GM12864 (cell line): ENCODE results near the gene WNT6.

Experiments used
- DNase-seq: peaks from one replicate; pipeline ENCODE4 v3.0.0-alpha.2; 2011; ENCODE audit warnings: low read depth
- H3K4me3 ChIP-seq: 2 replicates; pipeline ENCODE4 v1.5.1; 2011; ENCODE audit warnings: mild to moderate bottlenecking, low read depth, low read length, control low read depth
- TF ChIP-seq, protein P1 (sequence below): IDR thresholded peaks from 2 replicates; pipeline ENCODE4 v1.5.1; 2011; ENCODE audit warnings: low read depth, mild to moderate bottlenecking, moderate library complexity, low read length, control low read depth, inconsistent platforms; ENCODE audit errors: missing control alignments

The WNT6 gene

DNA sequence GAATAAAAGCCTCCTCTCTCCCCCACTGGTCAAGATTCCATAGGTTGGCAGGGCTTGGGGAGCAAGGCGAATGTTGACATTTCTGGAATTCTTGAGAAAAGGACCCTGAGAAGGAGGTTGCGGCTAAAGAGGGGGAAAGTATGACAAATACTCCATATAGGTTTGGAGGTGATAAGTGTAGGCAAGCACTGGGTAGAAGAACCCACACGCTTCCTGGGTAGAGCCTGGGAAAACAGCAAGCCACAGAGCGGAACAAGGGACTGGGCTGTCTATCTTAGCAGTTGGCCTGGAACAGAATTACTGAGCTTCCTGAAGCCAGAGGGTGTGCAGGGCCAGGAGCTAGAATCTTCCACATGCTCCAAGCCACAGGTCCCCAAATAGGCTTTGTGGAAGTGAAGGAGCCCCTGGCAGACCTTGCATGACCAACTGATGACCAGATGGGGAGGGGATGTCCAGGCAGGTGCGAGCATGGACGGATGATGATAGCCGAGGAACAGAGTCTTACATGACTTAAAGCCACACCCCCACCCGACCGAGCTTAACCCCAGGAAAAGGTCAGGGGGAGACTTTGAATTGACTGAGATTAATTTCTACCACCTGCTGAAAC, 37.9 kb upstream of the WNT6 start:
- TF ChIP-seq, protein P1, sequence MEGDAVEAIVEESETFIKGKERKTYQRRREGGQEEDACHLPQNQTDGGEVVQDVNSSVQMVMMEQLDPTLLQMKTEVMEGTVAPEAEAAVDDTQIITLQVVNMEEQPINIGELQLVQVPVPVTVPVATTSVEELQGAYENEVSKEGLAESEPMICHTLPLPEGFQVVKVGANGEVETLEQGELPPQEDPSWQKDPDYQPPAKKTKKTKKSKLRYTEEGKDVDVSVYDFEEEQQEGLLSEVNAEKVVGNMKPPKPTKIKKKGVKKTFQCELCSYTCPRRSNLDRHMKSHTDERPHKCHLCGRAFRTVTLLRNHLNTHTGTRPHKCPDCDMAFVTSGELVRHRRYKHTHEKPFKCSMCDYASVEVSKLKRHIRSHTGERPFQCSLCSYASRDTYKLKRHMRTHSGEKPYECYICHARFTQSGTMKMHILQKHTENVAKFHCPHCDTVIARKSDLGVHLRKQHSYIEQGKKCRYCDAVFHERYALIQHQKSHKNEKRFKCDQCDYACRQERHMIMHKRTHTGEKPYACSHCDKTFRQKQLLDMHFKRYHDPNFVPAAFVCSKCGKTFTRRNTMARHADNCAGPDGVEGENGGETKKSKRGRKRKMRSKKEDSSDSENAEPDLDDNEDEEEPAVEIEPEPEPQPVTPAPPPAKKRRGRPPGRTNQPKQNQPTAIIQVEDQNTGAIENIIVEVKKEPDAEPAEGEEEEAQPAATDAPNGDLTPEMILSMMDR, result no peak
- no peak overlapping the region for H3K4me3 ChIP-seq
- no peak for DNase-seq

DNA sequence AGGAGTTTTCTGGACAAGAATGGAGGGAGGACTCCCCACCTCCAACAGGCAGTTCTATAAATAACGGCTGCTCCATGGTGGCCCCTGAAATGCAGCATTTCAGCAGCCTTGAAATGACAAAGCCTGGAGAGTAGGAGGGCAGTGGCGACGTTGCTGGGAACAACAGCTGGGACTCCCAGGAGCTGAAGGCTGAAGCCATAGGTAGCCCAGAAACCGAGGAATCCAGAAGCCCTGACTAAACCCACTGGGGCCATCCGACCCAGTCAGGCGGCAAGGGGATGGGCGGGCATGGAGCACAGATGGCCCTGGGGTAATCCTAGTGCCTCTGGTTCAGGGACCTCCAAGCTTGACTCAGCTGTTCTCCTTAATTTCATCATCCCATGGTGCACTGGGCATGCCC, 37.0 kb upstream of the WNT6 start:
- TF ChIP-seq, protein P1, result no peak
- H3K4me3 ChIP-seq, result no peak overlapping the region

DNA sequence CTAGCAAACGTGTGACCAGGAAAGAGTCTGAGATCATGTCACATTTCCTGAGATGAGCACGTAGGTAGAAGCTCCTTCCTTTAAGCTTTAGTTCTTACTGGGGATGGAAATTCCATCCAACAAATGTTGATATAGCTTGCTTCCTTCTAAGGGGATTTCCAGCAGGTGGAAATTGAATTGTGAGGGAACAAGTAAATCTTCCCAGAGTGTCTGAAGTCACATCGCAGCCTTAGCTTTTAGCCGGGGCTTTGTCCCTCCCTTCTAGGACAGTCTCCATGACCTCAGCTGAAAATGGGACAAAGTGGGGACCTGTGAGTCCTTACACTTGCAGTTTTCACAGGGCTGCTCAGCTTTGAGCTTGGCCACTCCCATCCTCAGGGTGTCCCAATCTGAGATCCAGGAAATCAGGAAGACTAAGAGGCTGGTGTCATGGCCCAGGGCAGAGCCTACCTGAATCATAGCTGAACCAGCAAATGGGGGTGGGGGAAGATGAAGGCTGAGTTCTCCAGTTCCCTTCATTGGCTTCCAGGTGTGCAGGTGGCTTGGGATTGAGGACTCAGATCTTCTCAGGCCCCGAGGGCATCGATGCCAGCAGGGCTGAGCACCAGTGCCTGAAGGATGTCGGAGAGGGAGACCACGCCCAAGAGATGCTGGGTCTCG, 36.3 kb upstream of the WNT6 start:
- DNase-seq, result no peak
- TF ChIP-seq, protein P1, result no peak
- no peak overlapping the region for H3K4me3 ChIP-seq

More for the DNA sequence above, 37.0 kb upstream of the WNT6 start:
- no peak for DNase-seq

DNA sequence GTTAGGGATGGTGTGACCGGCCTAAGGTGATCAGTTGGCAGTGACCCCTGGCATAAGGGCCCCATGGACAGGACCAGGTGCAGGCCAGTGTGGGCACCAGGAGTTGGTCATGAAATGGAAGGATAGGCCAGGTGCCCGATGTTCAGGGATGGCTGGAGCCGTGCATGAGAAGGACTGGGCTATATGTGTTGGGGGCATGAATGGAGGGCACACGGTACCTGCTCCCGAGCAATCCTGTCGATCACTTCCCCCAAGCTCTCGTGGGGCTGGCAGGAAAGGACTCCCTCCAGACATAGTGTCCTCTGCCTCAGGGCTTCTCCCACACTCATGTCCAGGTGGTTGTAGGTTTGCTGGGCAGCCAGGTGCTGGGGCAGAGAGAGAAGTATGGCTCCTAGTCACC, 35.6 kb upstream of the WNT6 start:
- TF ChIP-seq, protein P1, result no peak
- H3K4me3 ChIP-seq, result no peak overlapping the region
- DNase-seq, result no peak

DNA sequence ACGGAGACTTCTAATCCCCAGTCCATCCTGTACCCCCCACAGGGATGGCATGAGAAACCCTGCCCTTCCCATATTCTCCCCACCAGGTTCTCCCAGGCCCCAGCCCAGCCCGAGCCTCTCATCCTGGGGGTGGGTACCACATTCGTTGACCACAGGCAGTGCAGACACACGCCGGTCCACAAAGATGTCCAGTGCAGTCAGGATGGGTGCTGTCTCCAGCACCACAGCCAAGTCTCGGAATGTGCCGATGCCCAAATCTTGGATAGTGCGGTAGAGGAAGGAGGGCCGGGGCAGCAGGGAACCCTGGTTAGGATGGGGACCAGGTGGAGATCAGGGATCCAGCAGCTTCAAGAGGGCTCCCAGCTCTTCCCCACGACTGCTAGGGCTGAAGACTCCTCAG, 32.8 kb upstream of the WNT6 start:
- no peak overlapping the region for H3K4me3 ChIP-seq
- no peak for DNase-seq
- TF ChIP-seq, protein P1, result no peak

DNA sequence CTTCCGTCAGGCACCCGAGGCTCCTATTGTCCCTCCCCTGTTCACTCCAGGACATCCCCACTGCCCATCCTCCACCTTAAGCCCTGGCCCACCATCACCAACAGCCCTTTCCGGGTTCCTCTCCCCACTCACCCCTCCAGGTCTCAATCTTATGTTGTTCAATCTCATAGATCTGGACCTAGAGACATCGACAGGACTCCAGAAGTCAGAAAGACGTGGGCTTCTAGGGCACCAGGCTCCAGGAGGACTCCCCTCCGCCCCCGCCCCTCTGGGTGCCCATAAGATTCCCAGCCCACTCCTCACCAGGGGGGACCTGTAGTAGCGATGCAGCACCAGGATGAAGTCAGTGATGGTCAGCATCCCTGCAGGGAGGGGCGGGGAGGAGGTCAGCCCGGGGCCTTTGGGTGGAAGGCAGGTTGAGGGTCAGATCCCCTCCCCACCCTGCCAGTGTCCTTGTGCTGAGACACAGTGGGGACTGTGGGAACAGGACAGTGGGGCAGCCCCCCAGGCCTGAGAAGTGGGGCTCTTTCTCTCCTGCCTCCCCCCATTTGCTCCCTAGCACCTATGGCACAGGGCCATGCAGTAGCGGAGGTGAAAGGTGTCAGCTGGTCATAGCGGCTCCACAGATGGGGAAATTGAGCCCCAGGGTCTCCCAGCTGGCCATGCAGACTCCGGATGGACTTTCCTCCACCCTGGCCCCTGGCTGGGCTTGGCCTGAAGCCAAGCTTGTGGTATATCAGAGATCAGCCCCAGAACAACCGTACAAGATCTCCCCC, 31.7 kb upstream of the WNT6 start:
- H3K4me3 ChIP-seq, result no peak overlapping the region
- TF ChIP-seq, protein P1, result no peak
- no peak for DNase-seq
